Superior temporal gyrus (tissue), 1 donor: ENCODE measurements around the gene NEDD9.
A peak's percentile ranks its signal among the peaks of the same experiment; 100 is the strongest.

Source experiments
- DNase-seq: peaks from one replicate; pipeline ENCODE4 v3.0.0-alpha.2; 2016; ENCODE audit errors: extremely low spot score

Gene NEDD9

GRCh38 chr6:11146117-11146826, 86.2 kb downstream of the NEDD9 start:
- DNase-seq = no peak

GRCh38 chr6:11144393-11144851, 88.0 kb downstream of the NEDD9 start:
- DNase-seq = peak; percentile 93

DNA sequence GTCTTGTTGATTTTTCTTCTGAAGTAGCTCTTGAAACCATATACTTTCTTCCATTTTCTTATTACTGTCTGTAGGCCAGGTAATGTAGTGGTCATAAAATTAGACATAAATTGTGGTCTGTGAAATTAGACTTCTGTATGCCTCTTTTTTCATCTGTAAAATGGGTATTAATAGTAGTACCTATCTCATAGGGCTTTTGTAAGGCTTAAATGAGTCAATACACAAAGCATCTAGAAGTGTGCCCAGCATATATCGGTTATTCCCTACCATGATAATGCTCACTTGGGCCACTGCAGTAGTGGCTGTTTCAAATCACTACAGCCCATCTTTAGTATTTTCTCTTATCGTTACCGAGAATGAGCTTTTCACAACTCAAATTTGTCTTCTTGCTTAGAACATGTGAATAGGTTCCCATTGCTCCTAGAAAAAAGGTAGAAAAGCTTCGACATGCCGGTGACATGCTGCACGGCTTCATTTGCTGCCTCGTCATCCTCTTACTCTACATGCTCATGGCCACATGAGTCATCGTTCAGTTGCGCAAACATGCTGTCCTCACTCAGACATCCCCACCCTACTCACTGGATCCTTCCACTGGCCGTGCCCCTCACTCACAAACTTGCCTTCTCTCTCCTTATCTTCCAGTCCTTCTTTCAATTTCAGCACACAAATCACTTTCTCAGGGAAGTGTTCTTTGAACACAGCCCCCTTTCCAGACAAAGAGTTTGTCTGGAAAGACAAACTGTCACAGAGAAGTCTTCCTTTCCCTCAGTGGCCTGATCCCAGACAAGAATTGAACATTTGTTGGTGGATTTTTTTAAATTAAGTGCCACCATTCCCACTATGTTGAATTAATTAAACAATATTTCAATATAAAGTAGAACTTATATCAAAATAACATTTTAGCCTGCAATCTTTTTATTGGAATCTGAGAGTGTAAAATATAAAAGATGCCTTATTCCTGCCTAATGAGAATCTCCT, 88.8 kb downstream of the NEDD9 start:
- no peak for DNase-seq

- DNase-seq = no peak
These were observed 90.0 kb downstream of the NEDD9 start for GRCh38 chr6:11142296-11143027.

DNA sequence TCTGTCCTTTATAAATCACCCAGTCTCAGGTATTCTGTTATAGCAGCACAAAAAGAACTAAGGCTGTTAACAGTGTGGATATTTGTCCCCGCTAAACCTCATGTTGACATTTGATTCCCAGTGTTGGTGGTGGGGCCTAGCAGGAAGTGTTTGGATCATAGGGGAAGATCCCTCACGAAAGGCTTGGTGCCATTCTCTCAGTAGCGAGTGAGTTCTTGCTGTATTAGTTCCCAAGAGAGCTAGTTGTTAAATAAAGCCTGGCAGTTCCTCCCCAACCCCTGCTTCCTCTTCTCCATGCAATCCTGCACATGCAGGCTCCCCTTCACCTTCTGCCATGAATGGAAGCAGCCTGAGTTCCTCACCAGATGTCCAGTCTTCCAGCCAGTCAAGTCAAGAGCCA, 91.2 kb downstream of the NEDD9 start:
- no peak for DNase-seq

GRCh38 chr6:11140056-11140455, 92.4 kb downstream of the NEDD9 start:
- DNase-seq = no peak

DNA sequence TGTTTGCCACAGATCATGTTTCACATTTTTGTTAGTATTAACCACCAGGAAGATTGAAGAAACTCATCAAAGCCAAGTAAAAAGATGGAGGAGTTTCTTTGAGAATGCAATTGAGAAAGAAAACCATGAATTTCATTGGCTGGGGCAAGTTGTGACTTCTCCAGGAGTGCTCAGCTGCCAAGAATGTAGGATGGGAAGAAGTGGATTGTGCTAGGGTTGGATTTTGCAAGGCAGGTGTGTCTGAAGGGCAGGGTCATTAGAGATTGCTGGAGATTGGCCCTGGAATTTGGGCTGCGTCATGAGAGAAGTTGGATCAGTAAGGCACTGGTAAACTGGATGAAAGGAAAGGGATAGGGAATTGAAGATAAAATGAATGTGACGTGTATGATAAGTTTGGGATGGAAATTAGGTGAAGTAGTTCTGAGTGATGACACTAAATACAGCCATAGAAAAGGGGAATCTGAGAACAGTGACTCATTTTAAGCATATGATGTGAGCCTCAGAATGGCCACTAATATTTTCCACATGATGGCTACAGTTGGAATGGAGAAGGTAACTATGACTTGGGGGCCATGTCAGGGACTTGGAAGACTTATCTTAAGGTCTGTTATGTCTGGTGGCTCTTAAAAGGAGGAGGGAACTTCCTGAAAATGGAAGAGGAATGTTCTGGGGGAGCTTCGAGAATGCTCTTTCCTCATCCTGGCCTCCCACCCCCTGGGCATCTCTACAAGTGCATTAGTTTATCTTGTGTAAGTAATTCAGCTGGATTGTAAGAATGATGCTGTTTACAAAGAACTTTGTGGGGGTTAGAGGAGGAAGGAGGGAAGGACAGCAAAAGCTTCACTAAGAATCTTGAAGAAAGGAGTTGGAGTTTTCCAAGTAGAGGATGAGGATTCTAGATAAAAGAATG, 93.2 kb downstream of the NEDD9 start:
- DNase-seq = no peak

GRCh38 chr6:11136809-11137208, 95.7 kb downstream of the NEDD9 start:
- DNase-seq = no peak
